Pancreas (tissue), 10 donors: ENCODE measurements around the gene SECISBP2. TPM values are rescaled to one million over a fixed set of nuclear protein-coding genes. Genes with fewer than 3 reads are reported as not detected.

ENCODE experiments used
- ATAC-seq, 4 donors: fragments of 200-7000 bp; cut with Tn5 transposase; one replicate each; pipeline versions ENCODE4 v1.8.0 to v1.9.1; 2020; ENCODE audit warnings: mild to moderate bottlenecking in 4 of 4, moderate library complexity in 4 of 4
- DNase-seq, 6 donors: peaks; one replicate each; pipeline ENCODE4 v3.0.0-alpha.2; 2020
- FAIRE-seq: peaks from 2 replicates; lab custom pipeline; 2012; peaks lifted over from hg19 to GRCh38; lab: Jason Lieb, UNC
- H3K27ac ChIP-seq, 4 donors: fragments of 200-600 bp; sonication (generic); 1 replicate in 3 of 4; 2 replicates in 1 of 4; pipeline versions ENCODE4 v1.5.0 to v1.8.0; 2020
- H3K27me3 ChIP-seq, 4 donors: fragments of 200-600 bp; one replicate each; pipeline ENCODE4 v1.8.0; 2021
- H3K36me3 ChIP-seq, 3 donors: fragments of 200-600 bp; sonication (generic) in 1 of 3; one replicate each; pipeline versions ENCODE4 v1.5.0 to v1.8.0; 2020 to 2021
- H3K4me1 ChIP-seq, 3 donors: fragments of 200-600 bp; one replicate each; pipeline ENCODE4 v1.8.0; 2021
- H3K4me3 ChIP-seq, 4 donors: fragments of 200-600 bp; sonication (generic) in 2 of 4; one replicate each; pipeline versions ENCODE4 v1.5.0 to v1.8.0; 2020 to 2021
- H3K9me3 ChIP-seq, 4 donors: fragments of 200-600 bp; one replicate each; pipeline ENCODE4 v1.8.0; 2021
- CTCF ChIP-seq, 4 donors: fragments of 200-600 bp; sonication (generic) in 3 of 4; IDR thresholded peaks; one replicate each; pipeline versions ENCODE4 v1.5.0 to v1.8.0; 2021; ENCODE audit warnings: antibody characterized with exemption in 4 of 4
- WGBS, 2 donors: extraction: QIAGEN DNeasy Blood & Tissue Kit; methylation state at CpG; one replicate each; pipeline ENCODE4 v1.1.7; 2013; 5-methylcytosine and 5-hydroxymethylcytosine counted together
- intact Hi-C, 3 donors: fragments of 100-400 bp; cut with DNase I; formaldehyde crosslinking; loops; one replicate each; pipeline versions ENCODE4 v1.11.1 to v1.14.2; 2022
- polyA plus RNA-seq, 2 donors: library from polyadenylated mRNA; stranded (reverse); fragments of 200-250 nt; gene quantifications; one replicate each; pipeline ENCODE4 v1.2.3, GENCODE V29; 2013
- total RNA-seq, 6 donors: library from RNA; stranded (reverse); fragmentation: NEBNext Ultra II Directional in 4 of 6; extraction: Animal tissue kit (Norgen Biotek cat#: 25700) in 4 of 6; gene quantifications; one replicate each; pipeline versions ENCODE4 v1.2.1 to v1.2.4, GENCODE V29; 2021 to 2023
- donor health status: healthy with polysubstance abuse.
- donor health status: DM: no; HTN: no; CAD: no; lungs with moderate emphysema.
- donor health status: DM: no; HTN: no; CAD: no.
- donor health status: control.
- donor health status: control.
- donor health status: Bipolar disorder and iron deficiency.
- donor health status: DM: yes; HTN: yes; CAD: no.
- donor health status: DM: no; HTN: no; CAD: no.
- donor health status: DM: no; HTN: no; CAD: no.
- donor health status: DM: yes; HTN: yes; CAD: no.

The SECISBP2 gene
- total and polyA plus RNA-seq, 8 donors, result 23.4 to 41.1 (median 29.6) TPM

- Histone ChIP-seq H3K36me3 (no peaks in the 10 kb centered on the region), H3K27me3 (peaks cover 0 to 4% (median 0%) of the 10 kb centered on the region in 4 donors), H3K9me3 (no peaks in the 10 kb centered on the region), H3K4me3 (peak overlapping the region in 1 of 4 donors; percentile 72), H3K4me1 (peaks cover 0 to 17% (median 5%) of the 10 kb centered on the region in 3 donors), H3K27ac (no peak overlapping the region)
- ATAC-seq, result no peak
- no peak for TF ChIP-seq CTCF (IDR thresholded peaks at IDR 0.05)
- FAIRE-seq, result no peak
- intact Hi-C loops, result no loop called here
- DNase-seq, result no peak
- WGBS, 2 donors, result 5 to 10% methylated on average over 8 of the region's 8 CpGs
These were observed 6.1 kb upstream of the SECISBP2 start for GRCh38 chr9:89312222-89312571.

GRCh38 chr9:89313842-89314241, 4.5 kb upstream of the SECISBP2 start:
- no peak for TF ChIP-seq CTCF (IDR thresholded peaks at IDR 0.05)
- intact Hi-C loops, result no loop called here
- WGBS, 2 donors, result 88 to 93% methylated on average over 1 of the region's 1 CpG
- peaks cover 0 to 22% (median 9%) of the 10 kb centered on the region in 3 donors for H3K4me1 ChIP-seq
- no peak overlapping the region for H3K4me3 ChIP-seq
- H3K36me3 ChIP-seq, result no peaks in the 10 kb centered on the region
- no peaks in the 10 kb centered on the region for H3K9me3 ChIP-seq
- no peak overlapping the region for H3K27ac ChIP-seq
- DNase-seq (no peak), ATAC-seq (no peak), FAIRE-seq (no peak)
- peaks cover 0 to 4% (median 0%) of the 10 kb centered on the region in 4 donors for H3K27me3 ChIP-seq

- ATAC-seq (no peak), FAIRE-seq (no peak), DNase-seq (no peak)
- TF ChIP-seq CTCF (IDR thresholded peaks at IDR 0.05), result no peak
- Histone ChIP-seq H3K4me3 (no peak overlapping the region), H3K36me3 (no peaks in the 10 kb centered on the region), H3K27ac (no peak overlapping the region), H3K4me1 (peaks cover 6 to 24% (median 10%) of the 10 kb centered on the region in 3 donors), H3K9me3 (no peaks in the 10 kb centered on the region), H3K27me3 (peaks cover 0 to 4% (median 0%) of the 10 kb centered on the region in 4 donors)
- intact Hi-C loops, result no loop called here
- 99 to 100% methylated on average over 1 of the region's 1 CpG for WGBS, 2 donors
These were observed 3.3 kb upstream of the SECISBP2 start for GRCh38 chr9:89314955-89315354.

- no peak for FAIRE-seq
- H3K27me3 ChIP-seq, result peaks cover 0 to 4% (median 0%) of the 10 kb centered on the region in 4 donors
These were observed 2.8 kb upstream of the SECISBP2 start for GRCh38 chr9:89315482-89315881.

More at GRCh38 chr9:89315482-89315881, 2.8 kb upstream of the SECISBP2 start:
- Histone ChIP-seq H3K9me3 (no peaks in the 10 kb centered on the region), H3K27ac (no peak overlapping the region), H3K36me3 (no peaks in the 10 kb centered on the region), H3K4me1 (peaks cover 11 to 26% (median 13%) of the 10 kb centered on the region in 3 donors), H3K4me3 (no peak overlapping the region)
- ATAC-seq, result no peak
- no peak for DNase-seq
- TF ChIP-seq CTCF (IDR thresholded peaks at IDR 0.05), result no peak
- intact Hi-C loops, result no loop called here
